Endothelial cell of umbilical vein (primary cell): ENCODE data around the gene MBTD1. TPM values are rescaled to one million over a fixed set of nuclear protein-coding genes. Genes with fewer than 3 reads are reported as not detected.

Source experiments
- BruUV-seq: library from RNA; stranded (reverse); fragments of 400-500 nt; replicated peaks from 2 replicates; lab custom pipeline; 2021; lab: Mats Ljungman, UMichigan
- CTCF ChIA-PET: fragments of 300-600, 350-600 bp; sonication (Branson Sonifier 250); formaldehyde crosslinking; loops from one replicate; lab custom pipeline; 2021; ENCODE audit warnings: antibody characterized with exemption, inconsistent platforms; lab: Charles Lee
- POLR2A ChIA-PET: fragments of 300-600, 350-600 bp; sonication (Branson Sonifier 250); formaldehyde crosslinking; loops from one replicate; lab custom pipeline; 2021; ENCODE audit warnings: antibody characterized with exemption, inconsistent platforms; lab: Charles Lee
- DNase-seq: peaks from one replicate; pipeline ENCODE4 v3.0.0-alpha.2; 2011; ENCODE audit warnings: low read depth, low spot score
- FAIRE-seq: peaks from 2 replicates; lab custom pipeline; 2011; peaks lifted over from hg19 to GRCh38; lab: Jason Lieb, UNC
- H2AFZ ChIP-seq: 2 replicates; pipeline ENCODE4 v1.6.0; 2012; ENCODE audit warnings: low read depth, low read length, control low read depth, inconsistent platforms
- H3K27ac ChIP-seq: 2 replicates; pipeline ENCODE4 v1.5.1; 2011; ENCODE audit warnings: low read depth, mild to moderate bottlenecking, control low read depth, low read length, moderate library complexity; ENCODE audit not compliant: insufficient read depth
- H3K27me3 ChIP-seq, 2 experiments: 2 replicates each; pipeline versions ENCODE4 v1.6.0 to v1.6.1; 2011; ENCODE audit warnings: low read length in 2 of 2, mixed read lengths in 1 of 2; ENCODE audit not compliant: control insufficient read depth in 2 of 2, insufficient read depth in 2 of 2
- H3K36me3 ChIP-seq, 2 experiments: 2 replicates in 1 of 2; 3 replicates in 1 of 2; pipeline ENCODE4 v1.5.1; 2011; ENCODE audit warnings: low read length in 2 of 2, mild to moderate bottlenecking in 1 of 2, moderate library complexity in 1 of 2; ENCODE audit not compliant: control insufficient read depth in 2 of 2, insufficient read depth in 2 of 2; ENCODE audit errors: extremely low read depth in 1 of 2
- H3K4me1 ChIP-seq: 3 replicates; pipeline ENCODE4 v1.5.1; 2011; ENCODE audit warnings: mild to moderate bottlenecking, low read length; ENCODE audit not compliant: control insufficient read depth, insufficient read depth; ENCODE audit errors: extremely low read depth
- H3K4me2 ChIP-seq: 2 replicates; pipeline ENCODE4 v1.6.1; 2011; ENCODE audit warnings: low read length, control low read depth, mixed read lengths; ENCODE audit not compliant: insufficient read depth
- H3K4me3 ChIP-seq, 3 experiments: fragments of 200-600 bp in 1 of 3; sonication (generic), shearing (Covaris generic) in 1 of 3; replicated peaks in 1 of 3; 2 replicates each; pipeline ENCODE4 v1.5.1; 2011 to 2016; ENCODE audit warnings: control low read depth in 3 of 3, low read length in 3 of 3, mild to moderate bottlenecking in 2 of 3, inconsistent platforms in 1 of 3, low read depth in 1 of 3, moderate library complexity in 1 of 3; ENCODE audit not compliant: insufficient read depth in 1 of 3
- H3K79me2 ChIP-seq: 2 replicates; pipeline ENCODE4 v1.6.0; 2012; ENCODE audit warnings: low read length, inconsistent platforms; ENCODE audit not compliant: control insufficient read depth, insufficient read depth
- H3K9ac ChIP-seq: replicated peaks from 2 replicates; pipeline ENCODE3; 2011; ENCODE audit warnings: low read length, control low read depth; ENCODE audit not compliant: insufficient read depth; ENCODE audit errors: extremely low read depth
- H3K9me1 ChIP-seq: replicated peaks from 3 replicates; pipeline ENCODE4 v1.6.0; 2011; ENCODE audit warnings: mild to moderate bottlenecking, low read length; ENCODE audit not compliant: control insufficient read depth, insufficient read depth; ENCODE audit errors: extremely low read depth
- H3K9me3 ChIP-seq: replicated peaks from 2 replicates; pipeline ENCODE4 v1.5.1; 2012; ENCODE audit warnings: low read length, inconsistent platforms; ENCODE audit not compliant: control insufficient read depth, insufficient read depth
- H4K20me1 ChIP-seq: replicated peaks from 2 replicates; pipeline ENCODE3; 2011; ENCODE audit warnings: mild to moderate bottlenecking, low read length; ENCODE audit not compliant: control insufficient read depth, insufficient read depth; ENCODE audit errors: extremely low read depth
- EZH2 ChIP-seq: IDR thresholded peaks from 2 replicates; pipeline ENCODE4 v1.6.1; 2012; ENCODE audit warnings: borderline replicate concordance, low read depth, mild to moderate bottlenecking, moderate library complexity, low read length, inconsistent platforms; ENCODE audit not compliant: severe bottlenecking
- FOS ChIP-seq: IDR thresholded peaks from 2 replicates; pipeline ENCODE4 v1.6.1; 2011; ENCODE audit warnings: mild to moderate bottlenecking, low read length, moderate library complexity, borderline replicate concordance; ENCODE audit not compliant: insufficient read depth
- GATA2 ChIP-seq: IDR thresholded peaks from 2 replicates; pipeline ENCODE4 v1.7.0; 2011; ENCODE audit warnings: low read depth, mild to moderate bottlenecking, moderate library complexity, mixed read lengths, low read length; ENCODE audit not compliant: insufficient read length, insufficient read depth
- JUN ChIP-seq: IDR thresholded peaks from 2 replicates; pipeline ENCODE4 v1.6.1; 2011; ENCODE audit warnings: borderline replicate concordance, low read depth; ENCODE audit not compliant: insufficient read length, insufficient read depth
- POLR2A ChIP-seq: IDR thresholded peaks from 2 replicates; pipeline ENCODE4 v1.6.1; 2012; ENCODE audit warnings: low read depth, mild to moderate bottlenecking, control low read depth, low read length
- POLR2AphosphoS5 ChIP-seq: IDR thresholded peaks from 2 replicates; pipeline ENCODE4 v1.6.1; 2012; ENCODE audit warnings: low read depth, mild to moderate bottlenecking, control low read depth, low read length, moderate library complexity; ENCODE audit not compliant: insufficient read depth
- dilution Hi-C: fragments of 300-500 bp; cut with MboI; formaldehyde crosslinking; loops from one replicate; pipeline ENCODE4 v1.15.0; 2019; ENCODE audit warnings: low sequenced_read_pairs; ENCODE audit not compliant: extremely low pct_ligation_motif_present
- intact Hi-C: fragments of 100-400 bp; cut with micrococcal nuclease; formaldehyde crosslinking; loops from one replicate; pipeline ENCODE4 v1.10.0; 2022
- polyA plus RNA-seq, 4 experiments: library from polyadenylated mRNA; depleted of rRNA in 3 of 4; stranded (reverse) in 3 of 4; unstranded in 1 of 4; fragments of >200 nt; gene quantifications; 2 replicates each; pipeline versions ENCODE4 v1.2.1 to v1.2.3, GENCODE V29; 2011 to 2012; ENCODE audit warnings: missing spikeins in 1 of 4
- total RNA-seq: library from RNA; stranded (reverse); gene quantifications from 2 replicates; pipeline ENCODE4 v1.2.3, GENCODE V29; 2021
- TF ChIP-seq, protein P1 (sequence below), 2 donors: IDR thresholded peaks; 1 replicate in 1 of 2; 2 replicates in 1 of 2; pipeline ENCODE4 v1.5.1; 2011; ENCODE audit warnings: low read length in 2 of 2, mild to moderate bottlenecking in 2 of 2, moderate library complexity in 2 of 2, control low read depth in 1 of 2, inconsistent platforms in 1 of 2, low read depth in 1 of 2; ENCODE audit not compliant: insufficient read depth in 1 of 2; ENCODE audit errors: extremely low read depth in 1 of 2

The MBTD1 gene
- total and polyA plus RNA-seq, 2 donors (not counting 3 experiments of a cell fraction or from before 2014, with no cell fraction given), result 4.8 to 14.0 TPM

DNA sequence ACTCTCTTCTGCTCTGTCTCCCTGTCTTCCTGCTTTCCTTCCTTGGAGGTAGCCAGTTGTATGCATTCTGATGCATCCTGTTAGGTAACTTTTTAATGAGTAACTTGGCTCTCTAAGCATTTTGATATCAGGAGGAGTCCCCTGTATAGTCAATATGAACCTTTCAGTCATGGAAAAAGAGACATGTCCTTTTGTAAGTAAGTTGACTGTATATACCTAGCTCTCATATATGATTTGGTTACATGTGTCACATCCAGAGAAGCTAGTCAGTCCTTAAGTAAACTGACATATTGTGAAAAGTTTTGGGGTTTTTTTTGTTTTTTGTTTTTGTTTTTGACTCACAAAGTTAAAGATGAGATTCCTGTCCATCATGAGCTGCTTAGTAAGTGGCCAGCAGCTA is 19.3 kb upstream of the MBTD1 start:
- ChIA-PET POLR2A (interaction anchor here (0.6 kb wide), 1 partner anchor 391 kb away, joined by 3 read pairs; no protein-coding TSS in a partner anchor), CTCF (no interaction called here)
- TF ChIP-seq, protein P1, sequence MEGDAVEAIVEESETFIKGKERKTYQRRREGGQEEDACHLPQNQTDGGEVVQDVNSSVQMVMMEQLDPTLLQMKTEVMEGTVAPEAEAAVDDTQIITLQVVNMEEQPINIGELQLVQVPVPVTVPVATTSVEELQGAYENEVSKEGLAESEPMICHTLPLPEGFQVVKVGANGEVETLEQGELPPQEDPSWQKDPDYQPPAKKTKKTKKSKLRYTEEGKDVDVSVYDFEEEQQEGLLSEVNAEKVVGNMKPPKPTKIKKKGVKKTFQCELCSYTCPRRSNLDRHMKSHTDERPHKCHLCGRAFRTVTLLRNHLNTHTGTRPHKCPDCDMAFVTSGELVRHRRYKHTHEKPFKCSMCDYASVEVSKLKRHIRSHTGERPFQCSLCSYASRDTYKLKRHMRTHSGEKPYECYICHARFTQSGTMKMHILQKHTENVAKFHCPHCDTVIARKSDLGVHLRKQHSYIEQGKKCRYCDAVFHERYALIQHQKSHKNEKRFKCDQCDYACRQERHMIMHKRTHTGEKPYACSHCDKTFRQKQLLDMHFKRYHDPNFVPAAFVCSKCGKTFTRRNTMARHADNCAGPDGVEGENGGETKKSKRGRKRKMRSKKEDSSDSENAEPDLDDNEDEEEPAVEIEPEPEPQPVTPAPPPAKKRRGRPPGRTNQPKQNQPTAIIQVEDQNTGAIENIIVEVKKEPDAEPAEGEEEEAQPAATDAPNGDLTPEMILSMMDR (IDR thresholded peaks at IDR 0.05; ENCODE audit: extremely low read depth in 1 of 2, insufficient read depth in 1 of 2, low read depth in 1 of 2, low read length in 2 of 2), result no peak
- no peak for TF ChIP-seq FOS
- no peak for TF ChIP-seq POLR2A
- TF ChIP-seq EZH2, result no peak
- no peak for TF ChIP-seq GATA2
- TF ChIP-seq JUN, result no peak
- TF ChIP-seq POLR2AphosphoS5, result no peak
- H3K79me2 ChIP-seq, result peaks cover 1% of the 10 kb centered on the region
- no peaks in the 10 kb centered on the region for H3K9me3 ChIP-seq
- no peak overlapping the region for H3K9ac ChIP-seq
- no peaks in the 10 kb centered on the region for H4K20me1 ChIP-seq
- peaks cover 12% of the 10 kb centered on the region in 2 experiments for H3K36me3 ChIP-seq
- H3K4me3 ChIP-seq, result no peak overlapping the region
- no peak for DNase-seq
- FAIRE-seq, result peak; percentile 56
- H3K4me1 ChIP-seq, result no peaks in the 10 kb centered on the region
- intact Hi-C loops, result no loop called here
- H2AFZ ChIP-seq, result no peak overlapping the region
- no peaks in the 10 kb centered on the region for H3K27me3 ChIP-seq
- no peak overlapping the region for H3K27ac ChIP-seq
- BruUV-seq, result no TSS peak
- dilution Hi-C loops, result no loop called here
- H3K4me2 ChIP-seq, result no peak overlapping the region
- H3K9me1 ChIP-seq, result no peaks in the 10 kb centered on the region
